Gastroesophageal sphincter (tissue), 3 donors: ENCODE measurements around the gene ITPKB.

ENCODE experiments used
- CTCF ChIP-seq, 4 experiments: fragments of 200-600 bp in 2 of 4; fragments of 450-650 bp in 2 of 4; sonication (generic) in 1 of 4; IDR thresholded peaks; one replicate each; pipeline ENCODE4 v1.5.1; 2017 to 2019; ENCODE audit warnings: antibody characterized with exemption in 4 of 4, mild to moderate bottlenecking in 2 of 4, moderate library complexity in 2 of 4
- POLR2A ChIP-seq, 2 donors: fragments of 450-650 bp; IDR thresholded peaks; one replicate each; pipeline ENCODE4 v1.6.1; 2017; ENCODE audit warnings: antibody characterized with exemption in 2 of 2, mild to moderate bottlenecking in 2 of 2, moderate library complexity in 1 of 2
- POLR2AphosphoS5 ChIP-seq: sonication (generic); formaldehyde crosslinking; IDR thresholded peaks from one replicate; pipeline ENCODE4 v1.6.1; 2017; ENCODE audit warnings: antibody characterized with exemption

GRCh38 chr1:226635456-226635941 is 103.6 kb downstream of the ITPKB start:
- TF ChIP-seq CTCF (IDR thresholded peaks at IDR 0.05) (no peak), POLR2A (IDR thresholded peaks at IDR 0.05) (no peak), POLR2AphosphoS5 (no peak)
